IPS-20b (cell line): ENCODE data around the gene MAGEB3.

Source experiments
- H3K27ac ChIP-seq: one replicate; pipeline ENCODE4 v1.5.1; 2013; ENCODE audit warnings: low read length
- H3K27me3 ChIP-seq: 2 replicates; pipeline ENCODE4 v1.6.1; 2013; ENCODE audit warnings: mild to moderate bottlenecking, low read length, inconsistent platforms; ENCODE audit not compliant: insufficient read depth
- H3K36me3 ChIP-seq: 2 replicates; pipeline ENCODE4 v1.6.1; 2013; ENCODE audit warnings: low read depth, mild to moderate bottlenecking, inconsistent platforms, low read length, moderate library complexity; ENCODE audit not compliant: insufficient read depth
- H3K4me1 ChIP-seq: 2 replicates; pipeline ENCODE4 v1.6.1; 2013; ENCODE audit warnings: mild to moderate bottlenecking, control low read depth, inconsistent platforms, low read length, moderate library complexity; ENCODE audit not compliant: insufficient read depth
- H3K4me3 ChIP-seq: 2 replicates; pipeline ENCODE4 v1.5.1; 2013; ENCODE audit warnings: mild to moderate bottlenecking, low read length, inconsistent platforms
- H3K9ac ChIP-seq: 2 replicates; pipeline ENCODE4 v1.6.1; 2013; ENCODE audit warnings: low read depth, mild to moderate bottlenecking, inconsistent platforms, low read length, moderate library complexity
- H3K9me3 ChIP-seq: 2 replicates; pipeline ENCODE4 v1.6.1; 2013; ENCODE audit warnings: mild to moderate bottlenecking, low read depth, low read length, inconsistent platforms; ENCODE audit not compliant: insufficient read depth

The MAGEB3 gene

DNA sequence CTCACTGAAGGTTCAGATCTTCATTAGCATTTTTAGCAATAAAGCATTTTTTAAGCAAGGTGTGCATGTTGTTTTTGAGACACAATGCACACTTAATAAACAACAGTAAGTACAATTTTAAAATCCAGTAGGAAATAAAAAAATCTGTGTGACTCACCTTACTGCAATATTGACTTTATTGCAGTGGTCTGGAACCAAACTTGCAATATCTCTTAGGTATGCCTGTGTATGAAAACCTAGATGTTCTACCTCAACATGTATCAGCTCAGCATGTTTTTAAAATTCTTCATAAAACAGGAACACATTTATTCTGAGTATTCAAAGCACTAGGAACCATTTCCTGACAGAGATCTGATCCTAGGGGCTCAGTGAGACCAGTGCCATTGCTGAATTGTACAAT, 52.1 kb downstream of the MAGEB3 start:
- H3K9ac ChIP-seq, result no peak overlapping the region
- no peaks in the 10 kb centered on the region for H3K9me3 ChIP-seq
- H3K4me3 ChIP-seq, result no peak overlapping the region
- no peak overlapping the region for H3K27ac ChIP-seq
- no peaks in the 10 kb centered on the region for H3K27me3 ChIP-seq
- no peaks in the 10 kb centered on the region for H3K36me3 ChIP-seq
- H3K4me1 ChIP-seq, result no peaks in the 10 kb centered on the region

GRCh38 chrX:30283456-30284200, 53.2 kb downstream of the MAGEB3 start:
- no peaks in the 10 kb centered on the region for H3K27me3 ChIP-seq
- H3K4me3 ChIP-seq, result no peak overlapping the region
- H3K9me3 ChIP-seq, result no peaks in the 10 kb centered on the region
- no peak overlapping the region for H3K9ac ChIP-seq
- H3K27ac ChIP-seq, result no peak overlapping the region
- no peaks in the 10 kb centered on the region for H3K36me3 ChIP-seq
- no peaks in the 10 kb centered on the region for H3K4me1 ChIP-seq
